Lower leg skin (tissue), 3 donors: ENCODE measurements around the gene SLC25A13.

Source experiments
- POLR2A ChIP-seq, 2 donors: fragments of 450-650 bp; IDR thresholded peaks; one replicate each; pipeline ENCODE4 v1.6.1; 2016 to 2017; ENCODE audit warnings: antibody characterized with exemption in 2 of 2, mild to moderate bottlenecking in 1 of 2, moderate library complexity in 1 of 2
- TF ChIP-seq, protein P1 (sequence below), 3 donors: fragments of 450-650 bp; IDR thresholded peaks; one replicate each; pipeline ENCODE4 v1.5.1; 2016; ENCODE audit warnings: antibody characterized with exemption in 3 of 3, mild to moderate bottlenecking in 3 of 3, moderate library complexity in 2 of 3

DNA sequence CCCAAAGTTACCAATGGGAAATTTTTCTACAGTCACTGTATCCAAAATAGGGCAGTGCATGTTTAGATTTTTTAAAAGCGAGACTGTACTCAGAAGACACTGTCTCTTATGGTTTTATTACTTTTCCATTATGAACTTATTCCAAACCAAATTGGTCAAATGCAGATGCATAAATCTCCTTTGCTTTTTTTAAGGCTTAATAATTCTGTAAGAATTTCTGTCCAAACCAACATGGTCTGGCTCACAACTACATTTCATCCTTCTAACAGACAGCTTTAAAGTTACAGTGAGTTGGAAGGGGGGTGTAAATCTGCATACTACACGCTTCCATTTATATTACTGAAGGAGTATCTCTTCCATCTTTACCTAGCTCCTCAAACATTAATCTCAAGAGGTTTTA is 199.2 kb downstream of the SLC25A13 start:
- TF ChIP-seq POLR2A (IDR thresholded peaks at IDR 0.05), result no peak
- TF ChIP-seq, protein P1, sequence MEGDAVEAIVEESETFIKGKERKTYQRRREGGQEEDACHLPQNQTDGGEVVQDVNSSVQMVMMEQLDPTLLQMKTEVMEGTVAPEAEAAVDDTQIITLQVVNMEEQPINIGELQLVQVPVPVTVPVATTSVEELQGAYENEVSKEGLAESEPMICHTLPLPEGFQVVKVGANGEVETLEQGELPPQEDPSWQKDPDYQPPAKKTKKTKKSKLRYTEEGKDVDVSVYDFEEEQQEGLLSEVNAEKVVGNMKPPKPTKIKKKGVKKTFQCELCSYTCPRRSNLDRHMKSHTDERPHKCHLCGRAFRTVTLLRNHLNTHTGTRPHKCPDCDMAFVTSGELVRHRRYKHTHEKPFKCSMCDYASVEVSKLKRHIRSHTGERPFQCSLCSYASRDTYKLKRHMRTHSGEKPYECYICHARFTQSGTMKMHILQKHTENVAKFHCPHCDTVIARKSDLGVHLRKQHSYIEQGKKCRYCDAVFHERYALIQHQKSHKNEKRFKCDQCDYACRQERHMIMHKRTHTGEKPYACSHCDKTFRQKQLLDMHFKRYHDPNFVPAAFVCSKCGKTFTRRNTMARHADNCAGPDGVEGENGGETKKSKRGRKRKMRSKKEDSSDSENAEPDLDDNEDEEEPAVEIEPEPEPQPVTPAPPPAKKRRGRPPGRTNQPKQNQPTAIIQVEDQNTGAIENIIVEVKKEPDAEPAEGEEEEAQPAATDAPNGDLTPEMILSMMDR (IDR thresholded peaks at IDR 0.05), result no peak
